Parathyroid adenoma (tissue), 2 donors: ENCODE measurements around the gene PRMT2.

Experiments used
- H2AFZ ChIP-seq: fragments of 300-600 bp; sonication (generic); one replicate; pipeline ENCODE4 v1.7.0; 2017; ENCODE audit warnings: antibody characterized with exemption, mild to moderate bottlenecking
- H3K27ac ChIP-seq: fragments of 300-600 bp; sonication (generic); one replicate; pipeline ENCODE4 v1.7.0; 2017
- H3K27me3 ChIP-seq: fragments of 300-600 bp; sonication (generic); one replicate; pipeline ENCODE4 v1.7.0; 2017; ENCODE audit warnings: low read length; ENCODE audit not compliant: control insufficient read depth, insufficient read depth
- H3K36me3 ChIP-seq: fragments of 300-600 bp; sonication (generic); one replicate; pipeline ENCODE4 v1.7.0; 2017; ENCODE audit warnings: low read length; ENCODE audit not compliant: control insufficient read depth, insufficient read depth
- H3K4me1 ChIP-seq: fragments of 300-600 bp; sonication (generic); one replicate; pipeline ENCODE4 v1.7.0; 2017; ENCODE audit warnings: control low read depth
- H3K4me2 ChIP-seq: fragments of 300-600 bp; sonication (generic); one replicate; pipeline ENCODE4 v1.7.0; 2017; ENCODE audit warnings: low read length
- H3K4me3 ChIP-seq: fragments of 300-600 bp; sonication (generic); one replicate; pipeline ENCODE4 v1.7.0; 2017; ENCODE audit warnings: low read depth, low read length
- H3K79me2 ChIP-seq: fragments of 300-600 bp; sonication (generic); one replicate; pipeline ENCODE4 v1.7.0; 2017; ENCODE audit warnings: control low read depth
- H3K9ac ChIP-seq: fragments of 300-600 bp; sonication (generic); one replicate; pipeline ENCODE4 v1.7.0; 2017; ENCODE audit warnings: mild to moderate bottlenecking
- H3K9me3 ChIP-seq: fragments of 300-600 bp; sonication (generic); one replicate; pipeline ENCODE4 v1.7.0; 2017; ENCODE audit warnings: low read length; ENCODE audit not compliant: control insufficient read depth
- CTCF ChIP-seq: fragments of 300-600 bp; sonication (generic); IDR thresholded peaks from one replicate; pipeline ENCODE4 v1.7.0; 2017; ENCODE audit warnings: antibody characterized with exemption, mild to moderate bottlenecking
- donor health status: primary hyperparathyroidism.

PRMT2 gene

GRCh38 chr21:46633566-46633965 lies 1.9 kb upstream of the PRMT2 start:
- Histone ChIP-seq H3K79me2 (peaks cover 4% of the 10 kb centered on the region), H3K4me2 (no peak overlapping the region), H3K9ac (no peak overlapping the region), H3K4me1 (peaks cover 6% of the 10 kb centered on the region), H3K27ac (no peak overlapping the region), H3K9me3 (no peaks in the 10 kb centered on the region), H2AFZ (no peak overlapping the region), H3K27me3 (no peaks in the 10 kb centered on the region), H3K36me3 (no peaks in the 10 kb centered on the region), H3K4me3 (no peak overlapping the region)
- TF ChIP-seq CTCF = no peak

GRCh38 chr21:46634427-46634826 lies 1.0 kb upstream of the PRMT2 start:
- H3K27me3 ChIP-seq = no peaks in the 10 kb centered on the region
- H3K9ac ChIP-seq = no peak overlapping the region
- H3K4me3 ChIP-seq = peak overlapping the region; percentile 73
- peak overlapping the region; percentile 72 for H3K4me2 ChIP-seq
- peaks cover 4% of the 10 kb centered on the region for H3K79me2 ChIP-seq
- H3K27ac ChIP-seq = peak overlapping the region; percentile 94
- H3K9me3 ChIP-seq = no peaks in the 10 kb centered on the region
- H2AFZ ChIP-seq = peak overlapping the region; percentile 84
- peaks cover 6% of the 10 kb centered on the region for H3K4me1 ChIP-seq
- no peaks in the 10 kb centered on the region for H3K36me3 ChIP-seq
- TF ChIP-seq CTCF = no peak

GRCh38 chr21:46634966-46635323 lies 529 bp upstream of the PRMT2 start:
- peak overlapping the region; percentile 72 for H3K4me2 ChIP-seq
- H3K27me3 ChIP-seq = no peaks in the 10 kb centered on the region
- peak overlapping the region; percentile 84 for H2AFZ ChIP-seq
- H3K9me3 ChIP-seq = no peaks in the 10 kb centered on the region
- H3K9ac ChIP-seq = peak overlapping the region; percentile 61
- no peaks in the 10 kb centered on the region for H3K36me3 ChIP-seq
- TF ChIP-seq CTCF = no peak
- H3K27ac ChIP-seq = peak overlapping the region; percentile 94
- H3K79me2 ChIP-seq = peaks cover 4% of the 10 kb centered on the region
- peaks cover 6% of the 10 kb centered on the region for H3K4me1 ChIP-seq
- H3K4me3 ChIP-seq = peak overlapping the region; percentile 73

GRCh38 chr21:46636181-46636512 lies 673 bp downstream of the PRMT2 start:
- no peak overlapping the region for H3K9ac ChIP-seq
- no peaks in the 10 kb centered on the region for H3K9me3 ChIP-seq
- H3K36me3 ChIP-seq = no peaks in the 10 kb centered on the region
- no peaks in the 10 kb centered on the region for H3K27me3 ChIP-seq
- TF ChIP-seq CTCF = no peak
- H3K27ac ChIP-seq = peak overlapping the region; percentile 94
- H3K4me2 ChIP-seq = peak overlapping the region; percentile 78
- H3K4me3 ChIP-seq = peak overlapping the region; percentile 73
- peaks cover 4% of the 10 kb centered on the region for H3K79me2 ChIP-seq
- peak overlapping the region; percentile 84 for H2AFZ ChIP-seq
- peaks cover 6% of the 10 kb centered on the region for H3K4me1 ChIP-seq

GRCh38 chr21:46636550-46637285 lies 1.2 kb downstream of the PRMT2 start:
- Histone ChIP-seq H3K79me2 (peaks cover 4% of the 10 kb centered on the region), H3K36me3 (no peaks in the 10 kb centered on the region), H3K27me3 (no peaks in the 10 kb centered on the region), H3K9ac (no peak overlapping the region), H3K4me3 (no peak overlapping the region), H3K9me3 (no peaks in the 10 kb centered on the region), H3K4me1 (peaks cover 6% of the 10 kb centered on the region), H3K4me2 (peak overlapping the region; percentile 78), H3K27ac (no peak overlapping the region), H2AFZ (no peak overlapping the region)
- no peak for TF ChIP-seq CTCF
